GM23338 (cell line): Measurements from ENCODE around the gene SCN4A. TPM values are rescaled to one million over a fixed set of nuclear protein-coding genes. Genes with fewer than 3 reads are reported as not detected.

Experiments used
- ATAC-seq: fragments of 200-7000 bp; cut with Tn5 transposase; 3 replicates; pipeline ENCODE4 v1.9.1; 2020
- DNase-seq: peaks from one replicate; pipeline ENCODE4 v3.0.0-alpha.2; 2015; ENCODE audit warnings: low spot score
- H2AFZ ChIP-seq: fragments of 200-600 bp; sonication (generic); 2 replicates; pipeline ENCODE4 v1.8.0; 2016; ENCODE audit warnings: antibody characterized with exemption, mild to moderate bottlenecking, moderate library complexity
- H3F3A ChIP-seq: fragments of 200-600 bp; sonication (generic); replicated peaks from 2 replicates; pipeline ENCODE4 v1.8.0; 2017; ENCODE audit warnings: antibody characterized with exemption, mixed run types, low read depth
- H3K27ac ChIP-seq: fragments of 200-600 bp; sonication (generic); 2 replicates; pipeline ENCODE4 v1.6.1; 2016; ENCODE audit warnings: low read depth
- H3K27me3 ChIP-seq: fragments of 200-600 bp; sonication (generic); 2 replicates; pipeline ENCODE4 v1.8.0; 2016; ENCODE audit warnings: mild to moderate bottlenecking, mixed run types, moderate library complexity; ENCODE audit not compliant: insufficient read depth
- H3K36me3 ChIP-seq: fragments of 200-600 bp; sonication (generic); 2 replicates; pipeline ENCODE4 v1.8.0; 2016; ENCODE audit warnings: mild to moderate bottlenecking; ENCODE audit not compliant: insufficient read depth
- H3K4me1 ChIP-seq: fragments of 200-600 bp; sonication (generic); 2 replicates; pipeline ENCODE4 v1.8.0; 2016; ENCODE audit warnings: mild to moderate bottlenecking, moderate library complexity; ENCODE audit not compliant: insufficient read depth
- H3K4me2 ChIP-seq: fragments of 200-600 bp; sonication (generic); 2 replicates; pipeline ENCODE4 v1.7.1; 2017; ENCODE audit warnings: mixed run types
- H3K4me3 ChIP-seq: fragments of 200-600 bp; sonication (generic); 2 replicates; pipeline ENCODE4 v1.6.1; 2016; ENCODE audit warnings: mixed run types
- H3K79me2 ChIP-seq: fragments of 200-600 bp; sonication (generic); replicated peaks from 2 replicates; pipeline ENCODE4 v1.8.0; 2017; ENCODE audit warnings: mild to moderate bottlenecking; ENCODE audit not compliant: insufficient read depth
- H3K9me2 ChIP-seq: fragments of 200-600 bp; sonication (generic); 2 replicates; pipeline ENCODE4 v1.8.0; 2017; ENCODE audit not compliant: insufficient read depth
- H4K20me1 ChIP-seq: fragments of 200-600 bp; sonication (generic); replicated peaks from 2 replicates; pipeline ENCODE4 v1.8.0; 2017; ENCODE audit warnings: mild to moderate bottlenecking; ENCODE audit not compliant: insufficient read depth
- H3K27ac Mint-ChIP-seq: 2 replicates; pipeline ENCODE4 v1.8.0; 2020; ENCODE audit warnings: inconsistent platforms, mild to moderate bottlenecking, moderate library complexity, mixed read lengths
- H3K27me3 Mint-ChIP-seq: 3 replicates; pipeline ENCODE4 v1.8.0; 2022; ENCODE audit warnings: low read depth, mild to moderate bottlenecking, moderate library complexity, mixed read lengths, inconsistent platforms; ENCODE audit not compliant: insufficient read depth, poor library complexity
- H3K36me3 Mint-ChIP-seq: 3 replicates; pipeline ENCODE4 v1.8.0; 2021; ENCODE audit warnings: low read depth, mild to moderate bottlenecking, inconsistent platforms, moderate library complexity, mixed read lengths
- H3K4me1 Mint-ChIP-seq: 3 replicates; pipeline ENCODE4 v1.8.0; 2020; ENCODE audit warnings: mild to moderate bottlenecking, inconsistent platforms, mixed read lengths
- H3K4me3 Mint-ChIP-seq: 3 replicates; pipeline ENCODE4 v1.8.0; 2021; ENCODE audit warnings: moderate library complexity, mild to moderate bottlenecking, inconsistent platforms, mixed read lengths
- H3K9me3 Mint-ChIP-seq: 3 replicates; pipeline ENCODE4 v1.8.0; 2020; ENCODE audit warnings: moderate library complexity, mild to moderate bottlenecking, inconsistent platforms, mixed read lengths
- CREB1 ChIP-seq: fragments of 250-450 bp; sonication (Bioruptor Pico); IDR thresholded peaks from 2 replicates; pipeline ENCODE4 v1.5.0; 2020; ENCODE audit warnings: low read depth, mild to moderate bottlenecking, moderate library complexity
- ETS1 ChIP-seq: IDR thresholded peaks from 2 replicates; pipeline ENCODE4 v1.6.1; 2016; ENCODE audit warnings: antibody characterized with exemption
- EZH2 ChIP-seq: fragments of 200-600 bp; sonication (generic); IDR thresholded peaks from one replicate; pipeline ENCODE4 v1.8.0; 2017; ENCODE audit warnings: antibody characterized with exemption, mild to moderate bottlenecking, low read depth; ENCODE audit not compliant: unreplicated experiment
- POLR2AphosphoS5 ChIP-seq: IDR thresholded peaks from 2 replicates; pipeline ENCODE4 v1.6.1; 2016; ENCODE audit warnings: antibody characterized with exemption, low read depth
- STAT1 ChIP-seq: IDR thresholded peaks from one replicate; pipeline ENCODE4 v1.6.1; 2016; ENCODE audit warnings: antibody characterized with exemption; ENCODE audit not compliant: unreplicated experiment
- ZNF331 ChIP-seq: fragments of 250-450 bp; sonication (Bioruptor Pico); IDR thresholded peaks from 2 replicates; pipeline ENCODE4 v1.5.0; 2020; ENCODE audit warnings: low read depth, mild to moderate bottlenecking, moderate library complexity
- polyA plus RNA-seq: library from polyadenylated mRNA; unstranded; fragments of >200 nt; fragmentation: Nextera tagmentation; extraction: Ambion mirVana; gene quantifications from 2 replicates; pipeline ENCODE4 v1.2.1, GENCODE V29; 2016
- total RNA-seq: library from RNA; depleted of rRNA; stranded (reverse); fragments of >200 nt; shearing (Covaris generic); gene quantifications from 2 replicates; pipeline ENCODE4 v1.2.3, GENCODE V29; 2014
- TF ChIP-seq, protein P1 (sequence below), 2 experiments: fragments of 200-600 bp in 1 of 2; sonication (generic) in 1 of 2; conservative IDR thresholded peaks; 2 replicates each; pipeline versions ENCODE4 v1.5.1 to v1.6.1; 2016 to 2017; ENCODE audit warnings: antibody characterized with exemption in 2 of 2, low read depth in 2 of 2, mild to moderate bottlenecking in 2 of 2, moderate library complexity in 1 of 2

The SCN4A gene
- total and polyA plus RNA-seq, 2 experiments from 2014 or later: 2.3 to 7.9 TPM

DNA sequence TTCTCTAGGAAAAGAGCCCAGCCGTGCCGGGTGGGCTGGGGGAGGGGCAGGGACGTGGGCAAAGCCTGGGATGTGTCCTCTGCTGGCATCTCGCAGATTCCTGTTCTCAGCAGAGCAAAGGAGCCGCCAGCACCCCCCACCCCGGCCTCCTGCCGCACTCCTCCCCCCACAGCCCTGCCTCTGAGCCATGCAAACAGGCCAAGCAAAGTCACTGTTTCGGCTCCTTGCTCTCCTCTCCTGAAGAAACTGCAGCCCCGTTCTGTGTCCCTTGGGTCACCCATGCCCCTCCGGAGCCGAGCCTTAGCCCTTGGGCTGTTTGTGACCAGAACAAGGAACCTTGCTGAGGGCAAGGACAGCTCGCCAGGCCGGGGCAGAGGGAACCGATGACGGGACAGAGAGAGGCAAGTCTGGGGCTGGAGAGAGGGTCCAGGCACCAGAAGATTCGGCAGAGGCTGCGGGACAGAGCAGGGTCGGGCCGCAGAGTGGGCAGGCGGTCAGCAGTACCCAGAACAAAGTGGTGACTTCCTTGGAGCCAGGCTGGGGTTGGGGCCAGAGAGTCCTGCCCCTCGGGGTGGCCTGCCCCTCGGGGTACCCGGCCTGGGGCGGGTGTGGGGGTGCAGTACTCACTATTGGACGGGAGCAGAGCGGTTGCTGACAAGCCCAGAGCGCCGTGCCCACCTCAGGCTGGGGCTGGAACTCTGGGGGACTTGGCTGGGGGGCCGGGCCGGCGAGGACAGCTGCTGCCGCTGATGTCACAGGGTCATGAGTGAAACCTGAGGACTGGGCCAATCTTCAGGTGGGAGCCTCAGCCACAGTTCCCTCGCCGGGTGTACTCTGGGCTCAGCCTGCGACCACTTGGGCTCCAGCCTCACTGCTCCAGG is 16.3 kb upstream of the SCN4A start:
- Mint-ChIP-seq H3K4me3 (no peak overlapping the region; the same call in 2 of the 3 replicates), H3K9me3 (peaks cover 3% of the 10 kb centered on the region; the same call in 2 of the 3 replicates), H3K27ac (peak overlapping the region; percentile 82; the same call in 1 of the 2 replicates), H3K4me1 (peaks cover 23% of the 10 kb centered on the region), H3K36me3 (no peaks in the 10 kb centered on the region), H3K27me3 (peaks cover 19% of the 10 kb centered on the region)
- H3K4me1 ChIP-seq: peaks cover 5% of the 10 kb centered on the region; the same call in 1 of the 2 replicates
- H3K79me2 ChIP-seq: no peaks in the 10 kb centered on the region
- H3K4me2 ChIP-seq: peak overlapping the region; percentile 66
- peak; percentile 45 for DNase-seq
- no peaks in the 10 kb centered on the region for H3K27me3 ChIP-seq
- ATAC-seq: peak; percentile 57
- H4K20me1 ChIP-seq: no peaks in the 10 kb centered on the region
- TF ChIP-seq ZNF331 (CRISPR knock-in tag): no peak
- no peak overlapping the region for H3K27ac ChIP-seq
- no peaks in the 10 kb centered on the region for H3K36me3 ChIP-seq
- H3K9me2 ChIP-seq: no peaks in the 10 kb centered on the region
- peak overlapping the region; percentile 98 for H2AFZ ChIP-seq
- no peak overlapping the region for H3K4me3 ChIP-seq
- no peaks in the 10 kb centered on the region for H3F3A ChIP-seq

DNA sequence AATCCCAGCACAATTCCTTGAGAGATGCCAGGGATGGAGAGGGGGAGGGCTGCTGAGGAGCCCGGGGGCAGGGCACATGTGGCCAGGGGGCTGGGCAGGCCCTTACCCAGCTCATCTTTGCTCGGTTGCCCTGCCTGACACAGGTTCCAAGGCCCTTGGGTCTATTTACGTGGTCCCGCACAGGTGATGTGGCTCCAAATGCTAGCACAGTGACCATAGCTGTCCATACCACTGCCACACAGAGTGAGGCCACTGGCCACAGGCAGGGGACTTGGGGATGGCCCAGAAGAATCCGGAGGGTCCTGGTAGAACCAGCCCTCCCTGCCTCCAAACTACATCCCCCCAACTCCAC is 15.4 kb upstream of the SCN4A start:
- no peaks in the 10 kb centered on the region for H3F3A ChIP-seq
- H3K27ac ChIP-seq: no peak overlapping the region
- no peak overlapping the region; the same call in 1 of the 2 replicates for H2AFZ ChIP-seq
- peaks cover 3% of the 10 kb centered on the region; the same call in 2 of the 3 replicates for H3K9me3 Mint-ChIP-seq
- H3K27me3 Mint-ChIP-seq: peaks cover 19% of the 10 kb centered on the region
- H3K4me1 ChIP-seq: peaks cover 5% of the 10 kb centered on the region; the same call in 1 of the 2 replicates
- H3K4me1 Mint-ChIP-seq: peaks cover 23% of the 10 kb centered on the region
- no peaks in the 10 kb centered on the region for H3K36me3 ChIP-seq
- H3K4me3 ChIP-seq: no peak overlapping the region
- H3K27me3 ChIP-seq: no peaks in the 10 kb centered on the region
- H3K27ac Mint-ChIP-seq: no peak overlapping the region
- no peak for TF ChIP-seq POLR2AphosphoS5
- no peak for TF ChIP-seq STAT1
- TF ChIP-seq CREB1 (CRISPR knock-in tag): no peak
- no peak for TF ChIP-seq ZNF331 (CRISPR knock-in tag)
- TF ChIP-seq, protein P1, sequence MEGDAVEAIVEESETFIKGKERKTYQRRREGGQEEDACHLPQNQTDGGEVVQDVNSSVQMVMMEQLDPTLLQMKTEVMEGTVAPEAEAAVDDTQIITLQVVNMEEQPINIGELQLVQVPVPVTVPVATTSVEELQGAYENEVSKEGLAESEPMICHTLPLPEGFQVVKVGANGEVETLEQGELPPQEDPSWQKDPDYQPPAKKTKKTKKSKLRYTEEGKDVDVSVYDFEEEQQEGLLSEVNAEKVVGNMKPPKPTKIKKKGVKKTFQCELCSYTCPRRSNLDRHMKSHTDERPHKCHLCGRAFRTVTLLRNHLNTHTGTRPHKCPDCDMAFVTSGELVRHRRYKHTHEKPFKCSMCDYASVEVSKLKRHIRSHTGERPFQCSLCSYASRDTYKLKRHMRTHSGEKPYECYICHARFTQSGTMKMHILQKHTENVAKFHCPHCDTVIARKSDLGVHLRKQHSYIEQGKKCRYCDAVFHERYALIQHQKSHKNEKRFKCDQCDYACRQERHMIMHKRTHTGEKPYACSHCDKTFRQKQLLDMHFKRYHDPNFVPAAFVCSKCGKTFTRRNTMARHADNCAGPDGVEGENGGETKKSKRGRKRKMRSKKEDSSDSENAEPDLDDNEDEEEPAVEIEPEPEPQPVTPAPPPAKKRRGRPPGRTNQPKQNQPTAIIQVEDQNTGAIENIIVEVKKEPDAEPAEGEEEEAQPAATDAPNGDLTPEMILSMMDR (conservative IDR thresholded peaks at IDR 0.05; ENCODE audit: low read depth in 2 of 2): no peak
- TF ChIP-seq ETS1: no peak
- no peak for TF ChIP-seq EZH2
- no peaks in the 10 kb centered on the region for H4K20me1 ChIP-seq
- H3K4me2 ChIP-seq: peak overlapping the region; percentile 66; the same call in 1 of the 2 replicates
- no peaks in the 10 kb centered on the region for H3K9me2 ChIP-seq
- no peaks in the 10 kb centered on the region for H3K36me3 Mint-ChIP-seq
- DNase-seq: no peak
- no peak for ATAC-seq
- H3K4me3 Mint-ChIP-seq: no peak overlapping the region
- no peaks in the 10 kb centered on the region for H3K79me2 ChIP-seq
